B cell (primary cell): Measurements from ENCODE around the gene ZFP36L1. TPM values are rescaled to one million over a fixed set of nuclear protein-coding genes. Genes with fewer than 3 reads are reported as not detected.
A peak's percentile ranks its signal among the peaks of the same experiment; 100 is the strongest.

ENCODE experiments used
- ATAC-seq: fragments of 200-7000 bp; cut with Tn5 transposase; one replicate; pipeline ENCODE4 v1.10.0; 2021; ENCODE audit warnings: low read depth, mild to moderate bottlenecking, moderate number of reproducible peaks, moderate library complexity
- CTCF ChIA-PET: fragments of 350-600 bp; sonication (Branson Sonifier 250); formaldehyde crosslinking; loops from one replicate; lab custom pipeline; 2021; ENCODE audit warnings: antibody characterized with exemption, inconsistent platforms; lab: Charles Lee
- POLR2A ChIA-PET: fragments of 350-600 bp; sonication (Branson Sonifier 250); formaldehyde crosslinking; loops from one replicate; lab custom pipeline; 2021; ENCODE audit warnings: antibody characterized with exemption; lab: Charles Lee
- DNase-seq: peaks from one replicate; pipeline ENCODE4 v3.0.0; 2013
- H2AFZ ChIP-seq: 2 replicates; pipeline ENCODE4 v1.6.1; 2012; ENCODE audit warnings: mild to moderate bottlenecking, low read depth, low read length; ENCODE audit not compliant: insufficient read depth, poor library complexity, severe bottlenecking
- H3K27ac ChIP-seq, 2 donors: 1 replicate in 1 of 2; 2 replicates in 1 of 2; pipeline ENCODE4 v1.5.1; 2012 to 2013; ENCODE audit warnings: low read length in 2 of 2, mild to moderate bottlenecking in 2 of 2, moderate library complexity in 1 of 2
- H3K27me3 ChIP-seq, 4 experiments: fragments of 200-600 bp in 1 of 4; sonication (generic) in 1 of 4; replicated peaks in 1 of 4; 1 replicate in 2 of 4; 2 replicates in 2 of 4; pipeline versions ENCODE4 v1.6.1 to v1.7.0; 2013 to 2016; ENCODE audit warnings: low read length in 3 of 4, mild to moderate bottlenecking in 2 of 4, mixed read lengths in 1 of 4, moderate library complexity in 1 of 4; ENCODE audit not compliant: insufficient read depth in 4 of 4, control insufficient read depth in 3 of 4; ENCODE audit errors: control extremely low read depth in 1 of 4
- H3K36me3 ChIP-seq, 2 experiments: replicated peaks in 1 of 2; 1 replicate in 1 of 2; 2 replicates in 1 of 2; pipeline versions ENCODE4 v1.6.1 to v1.7.1; 2013; ENCODE audit warnings: low read length in 1 of 2; ENCODE audit not compliant: insufficient read depth in 2 of 2, control insufficient read depth in 1 of 2; ENCODE audit errors: control extremely low read depth in 1 of 2, extremely low read depth in 1 of 2
- H3K4me1 ChIP-seq, 2 donors: fragments of 200-600 bp in 1 of 2; sonication (generic) in 1 of 2; 1 replicate in 1 of 2; 2 replicates in 1 of 2; pipeline versions ENCODE4 v1.5.1 to v1.6.1; 2013 to 2017; ENCODE audit warnings: low read length in 2 of 2; ENCODE audit not compliant: control insufficient read depth in 2 of 2, insufficient read depth in 2 of 2
- H3K4me2 ChIP-seq: replicated peaks from 2 replicates; pipeline ENCODE3; 2012; ENCODE audit warnings: mild to moderate bottlenecking, low read depth, low read length; ENCODE audit not compliant: poor library complexity, severe bottlenecking
- H3K4me3 ChIP-seq, 5 experiments: fragments of 200-600 bp in 1 of 5; sonication (generic) in 1 of 5; 1 replicate in 3 of 5; 2 replicates in 2 of 5; pipeline versions ENCODE4 v1.5.1 to v1.7.0; 2011 to 2016; ENCODE audit warnings: low read length in 4 of 5, mild to moderate bottlenecking in 4 of 5, low read depth in 2 of 5, control low read depth in 1 of 5, moderate library complexity in 1 of 5; ENCODE audit not compliant: insufficient read depth in 1 of 5; ENCODE audit errors: control extremely low read depth in 1 of 5, extremely low read depth in 1 of 5
- H3K79me2 ChIP-seq: fragments of 200-600 bp; sonication (generic); one replicate; pipeline ENCODE4 v1.6.0; 2016; ENCODE audit warnings: low read length; ENCODE audit not compliant: control insufficient read depth, insufficient read depth
- H3K9ac ChIP-seq: fragments of 200-600 bp; sonication (generic); 2 replicates; pipeline ENCODE4 v1.6.1; 2017; ENCODE audit warnings: mild to moderate bottlenecking, low read length, moderate library complexity
- H3K9me3 ChIP-seq, 3 donors: one replicate each; pipeline versions ENCODE4 v1.6.1 to v1.7.1; 2013; ENCODE audit warnings: low read length in 2 of 3; ENCODE audit not compliant: control insufficient read depth in 2 of 3, insufficient read depth in 1 of 3; ENCODE audit errors: control extremely low read depth in 1 of 3
- H4K20me1 ChIP-seq: 2 replicates; pipeline ENCODE4 v1.6.0; 2012; ENCODE audit warnings: mild to moderate bottlenecking, low read length; ENCODE audit not compliant: insufficient read depth, control insufficient read depth, poor library complexity, severe bottlenecking
- H3K27ac Mint-ChIP-seq: one replicate; pipeline ENCODE4 v1.8.0; 2021; ENCODE audit warnings: mixed read lengths
- H3K27me3 Mint-ChIP-seq: one replicate; pipeline ENCODE4 v1.8.0; 2021; ENCODE audit warnings: mixed read lengths
- H3K4me1 Mint-ChIP-seq: one replicate; pipeline ENCODE4 v1.8.0; 2021; ENCODE audit warnings: mixed read lengths
- H3K4me3 Mint-ChIP-seq: one replicate; pipeline ENCODE4 v1.8.0; 2021; ENCODE audit warnings: mixed read lengths
- H3K9me3 Mint-ChIP-seq: one replicate; pipeline ENCODE4 v1.8.0; 2022; ENCODE audit warnings: mixed read lengths; ENCODE audit not compliant: insufficient read depth
- EZH2 ChIP-seq: IDR thresholded peaks from 2 replicates; pipeline ENCODE4 v1.6.1; 2012; ENCODE audit warnings: borderline replicate concordance, low read depth, mild to moderate bottlenecking, moderate library complexity, low read length; ENCODE audit not compliant: insufficient read depth, poor library complexity, severe bottlenecking
- WGBS: methylation state at CpG from one replicate; pipeline ENCODE4 v1.1.5; 2013; ENCODE audit warnings: missing lambda C conversion rate; ENCODE audit not compliant: insufficient coverage; 5-methylcytosine and 5-hydroxymethylcytosine counted together
- intact Hi-C: fragments of 100-400 bp; cut with micrococcal nuclease; formaldehyde crosslinking; loops from one replicate; pipeline ENCODE4 v1.10.0; 2022
- polyA plus RNA-seq: library from polyadenylated mRNA; depleted of rRNA; stranded (reverse); fragments of >200 nt; gene quantifications from 2 replicates; pipeline ENCODE4 v1.2.3, GENCODE V29; 2012
- total RNA-seq, 2 donors: library from RNA; stranded (reverse); fragments of 120-200 nt in 1 of 2; gene quantifications; 1 replicate in 1 of 2; 2 replicates in 1 of 2; pipeline versions ENCODE4 v1.2.3 to v1.2.4, GENCODE V29; 2013 to 2022
- TF ChIP-seq, protein P1 (sequence below): fragments of 200-600 bp; IDR thresholded peaks from one replicate; pipeline ENCODE4 v1.8.0; 2022; ENCODE audit warnings: antibody characterized with exemption, mild to moderate bottlenecking

The ZFP36L1 gene
- total and polyA plus RNA-seq, 2 donors (not counting 1 experiment from before 2014, with no cell fraction given): 572 to 983 TPM

DNA sequence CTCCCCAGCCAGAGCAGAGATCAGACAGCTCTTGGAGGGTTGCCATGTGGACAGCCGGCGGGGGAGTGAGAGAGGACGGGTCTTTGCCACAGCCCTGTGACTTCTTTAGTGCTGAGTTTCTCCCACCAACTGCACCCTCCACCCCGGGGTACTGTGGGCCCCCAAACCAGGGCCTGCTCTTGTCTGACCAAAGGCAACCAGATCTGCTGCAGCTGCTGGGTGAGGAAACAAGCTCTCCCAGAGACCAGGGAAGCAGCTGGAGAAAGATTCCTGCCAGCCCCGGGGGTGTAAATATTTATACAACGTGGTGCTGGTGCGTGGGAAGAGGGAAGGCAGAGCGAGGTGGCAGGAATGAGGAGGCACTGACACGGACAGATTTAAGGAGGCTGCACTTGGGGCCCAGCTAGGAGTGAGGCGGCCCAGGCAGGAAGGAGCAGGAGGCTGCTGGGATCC is 14.3 kb upstream of the ZFP36L1 start:
- H2AFZ ChIP-seq: peak overlapping the region; percentile 57
- peak overlapping the region in 2 of 5 experiments; percentile 1 to 54 for H3K4me3 ChIP-seq
- no peaks in the 10 kb centered on the region for H3K27me3 ChIP-seq
- Mint-ChIP-seq H3K4me1 (peaks cover 81% of the 10 kb centered on the region), H3K4me3 (peak overlapping the region; percentile 74), H3K9me3 (peaks cover under 1% of the 10 kb centered on the region), H3K27me3 (no peaks in the 10 kb centered on the region), H3K27ac (peak overlapping the region; percentile 99)
- POLR2A ChIA-PET: interaction anchor here (0.8 to 7.9 kb wide), 7 partner anchors 8 to 556 kb away, joined by 3 to 100 read pairs (median 8); partner anchors contain the start of gene ZFP36L1
- WGBS: 36% methylated on average over 7 of the region's 10 CpGs
- peak overlapping the region; percentile 77 for H3K4me2 ChIP-seq
- H3K27ac ChIP-seq: peak overlapping the region; percentile 95
- no peak for ATAC-seq
- intact Hi-C loops: no loop called here
- peak; percentile 81 for DNase-seq
- no peaks in the 10 kb centered on the region for H4K20me1 ChIP-seq
- CTCF ChIA-PET: interaction anchor here (0.6 to 5.7 kb wide), 9 partner anchors 8 to 846 kb away, joined by 3 to 64 read pairs (median 7); partner anchors contain the start of gene ZFP36L1
- no peaks in the 10 kb centered on the region for H3K36me3 ChIP-seq
- peaks cover 62 to 71% of the 10 kb centered on the region in 2 donors for H3K4me1 ChIP-seq
- H3K9me3 ChIP-seq: peaks cover 2 to 3% (median 3%) of the 10 kb centered on the region in 3 donors
- no peak for TF ChIP-seq EZH2
- TF ChIP-seq, protein P1, sequence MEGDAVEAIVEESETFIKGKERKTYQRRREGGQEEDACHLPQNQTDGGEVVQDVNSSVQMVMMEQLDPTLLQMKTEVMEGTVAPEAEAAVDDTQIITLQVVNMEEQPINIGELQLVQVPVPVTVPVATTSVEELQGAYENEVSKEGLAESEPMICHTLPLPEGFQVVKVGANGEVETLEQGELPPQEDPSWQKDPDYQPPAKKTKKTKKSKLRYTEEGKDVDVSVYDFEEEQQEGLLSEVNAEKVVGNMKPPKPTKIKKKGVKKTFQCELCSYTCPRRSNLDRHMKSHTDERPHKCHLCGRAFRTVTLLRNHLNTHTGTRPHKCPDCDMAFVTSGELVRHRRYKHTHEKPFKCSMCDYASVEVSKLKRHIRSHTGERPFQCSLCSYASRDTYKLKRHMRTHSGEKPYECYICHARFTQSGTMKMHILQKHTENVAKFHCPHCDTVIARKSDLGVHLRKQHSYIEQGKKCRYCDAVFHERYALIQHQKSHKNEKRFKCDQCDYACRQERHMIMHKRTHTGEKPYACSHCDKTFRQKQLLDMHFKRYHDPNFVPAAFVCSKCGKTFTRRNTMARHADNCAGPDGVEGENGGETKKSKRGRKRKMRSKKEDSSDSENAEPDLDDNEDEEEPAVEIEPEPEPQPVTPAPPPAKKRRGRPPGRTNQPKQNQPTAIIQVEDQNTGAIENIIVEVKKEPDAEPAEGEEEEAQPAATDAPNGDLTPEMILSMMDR: no peak
- peaks cover 78% of the 10 kb centered on the region for H3K79me2 ChIP-seq
- peak overlapping the region; percentile 40 for H3K9ac ChIP-seq

DNA sequence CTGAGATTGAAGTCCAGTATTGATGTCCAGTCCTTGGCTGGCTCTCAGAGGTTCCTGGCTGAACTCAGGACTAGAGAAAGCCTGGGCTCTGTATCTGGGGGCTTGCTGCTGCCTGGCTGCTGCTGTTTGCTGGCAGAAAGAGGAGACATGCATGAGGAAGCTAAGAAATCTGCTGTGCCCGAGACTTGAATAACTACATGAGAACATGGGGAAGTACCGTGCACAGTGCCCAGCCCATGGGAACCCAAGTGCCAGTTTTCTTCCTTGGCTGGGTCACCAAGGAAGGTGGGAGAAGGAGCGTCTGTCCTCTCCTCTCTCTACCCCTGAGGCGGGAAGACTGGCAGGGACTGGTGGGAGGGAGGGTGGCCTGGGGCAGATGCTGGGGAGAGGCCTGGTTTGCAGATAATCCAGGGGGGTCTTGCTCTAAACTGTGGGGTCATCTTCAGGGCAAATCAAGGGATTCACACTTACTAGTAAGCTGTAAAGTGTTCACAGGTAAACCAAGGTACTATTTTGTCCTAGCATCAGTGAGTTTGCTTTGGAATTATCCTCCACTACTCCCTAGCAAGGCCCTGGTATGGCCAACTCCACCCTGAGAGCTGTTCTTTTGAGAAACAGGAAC is 13.8 kb upstream of the ZFP36L1 start:
- intact Hi-C loops: loop anchor here (1.0 kb wide), 2 partner anchors 8 to 10 kb away; no protein-coding TSS in a partner anchor
- Mint-ChIP-seq H3K4me3 (peak overlapping the region; percentile 74), H3K27me3 (no peaks in the 10 kb centered on the region), H3K4me1 (peaks cover 83% of the 10 kb centered on the region), H3K9me3 (peaks cover 6% of the 10 kb centered on the region), H3K27ac (peak overlapping the region; percentile 99)
- Histone ChIP-seq H3K9me3 (peaks cover 2 to 7% (median 3%) of the 10 kb centered on the region in 3 donors), H3K4me2 (peak overlapping the region; percentile 77), H3K9ac (peak overlapping the region; percentile 40), H3K27ac (peak overlapping the region; percentile 95), H4K20me1 (no peaks in the 10 kb centered on the region), H3K27me3 (no peaks in the 10 kb centered on the region), H3K4me1 (peaks cover 60 to 68% of the 10 kb centered on the region in 2 donors), H3K36me3 (no peaks in the 10 kb centered on the region), H3K4me3 (peak overlapping the region in 3 of 5 experiments; percentile 33 to 54 (median 40)), H2AFZ (peak overlapping the region; percentile 57), H3K79me2 (peaks cover 78% of the 10 kb centered on the region)
- ATAC-seq (peak; percentile 93), DNase-seq (peak; percentile 88)
- ChIA-PET POLR2A (interaction anchor here (0.8 to 7.9 kb wide), 8 partner anchors 8 to 556 kb away, joined by 3 to 100 read pairs (median 6); partner anchors contain the start of gene ZFP36L1), CTCF (interaction anchor here (0.6 to 5.7 kb wide), 9 partner anchors 8 to 845 kb away, joined by 3 to 64 read pairs (median 7); partner anchors contain the start of gene ZFP36L1)
- TF ChIP-seq, protein P1: no peak
- TF ChIP-seq EZH2: no peak
- 0% methylated on average over 1 of the region's 4 CpGs for WGBS
